ENCODE data around the gene KRTAP5-4.
"Not testable (repeated sequence)": the region's sequence is repeated elsewhere in the genome, so short reads cannot be mapped to it uniquely, and the experiment has no call there.

The KRTAP5-4 gene

GRCh38 chr11:1667121-1667850, 45.3 kb upstream of the KRTAP5-4 start:
- no peaks in the 10 kb centered on the region for H3K9me3 ChIP-seq (ENCODE audit: insufficient read depth, low read depth, low read length)
- H3K4me1 ChIP-seq (ENCODE audit: insufficient read depth, low read length, poor library complexity, severe bottlenecking): no peaks in the 10 kb centered on the region
- no peaks in the 10 kb centered on the region for H3K9me2 ChIP-seq (replicated peaks; ENCODE audit: low read depth, low read length)
- no peaks in the 10 kb centered on the region for H3K36me3 ChIP-seq (ENCODE audit: insufficient read depth, low read length)
- no peaks in the 10 kb centered on the region for H4K20me1 ChIP-seq (ENCODE audit: insufficient read depth, low read length, poor library complexity, severe bottlenecking)
- H3F3A ChIP-seq (ENCODE audit: low read depth): no peaks in the 10 kb centered on the region
- no peak overlapping the region for H3K9ac ChIP-seq (ENCODE audit: low read depth, low read length, poor library complexity, severe bottlenecking)
- no peak overlapping the region for H3K4me2 ChIP-seq (ENCODE audit: low read depth, low read length, poor library complexity, severe bottlenecking)
- TF ChIP-seq EZH2phosphoT487 (IDR thresholded peaks at IDR 0.05; ENCODE audit: borderline replicate concordance): no peak
- TF ChIP-seq CTCF (conservative IDR thresholded peaks at IDR 0.05; ENCODE audit: low read length): no peak
- H3K79me2 ChIP-seq (ENCODE audit: insufficient read depth, low read length): no peaks in the 10 kb centered on the region
- H2AFZ ChIP-seq (ENCODE audit: low read length): no peak overlapping the region
- H3K4me3 ChIP-seq (ENCODE audit: low read length, poor library complexity, severe bottlenecking): no peak overlapping the region
- H3K27me3 ChIP-seq (ENCODE audit: insufficient read depth, low read length, poor library complexity, severe bottlenecking): peaks cover 13% of the 10 kb centered on the region

DNA sequence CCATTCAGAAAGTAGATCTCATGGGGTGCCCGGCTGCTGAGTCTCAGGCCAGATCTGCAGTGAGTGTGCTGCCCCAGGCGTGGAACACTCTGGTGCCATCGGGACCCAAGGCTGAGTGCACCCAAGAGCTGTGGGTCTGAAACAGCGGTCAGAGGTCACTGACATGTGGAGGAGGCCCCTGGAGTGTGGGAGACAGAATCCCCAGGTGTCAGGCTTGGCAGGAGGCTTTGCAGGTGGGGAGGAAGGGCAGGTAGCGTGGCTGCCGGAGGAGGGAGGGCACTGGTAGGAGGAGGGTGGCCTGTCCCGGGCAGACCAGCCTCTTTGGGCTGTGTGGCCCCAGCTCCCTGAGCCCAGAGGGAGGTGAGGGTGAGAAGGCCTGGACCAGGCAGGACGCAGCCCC, 43.4 kb upstream of the KRTAP5-4 start:
- H3K4me1 ChIP-seq (ENCODE audit: insufficient read depth, low read length, poor library complexity, severe bottlenecking): no peaks in the 10 kb centered on the region
- H3K9me2 ChIP-seq (replicated peaks; ENCODE audit: low read depth, low read length): no peaks in the 10 kb centered on the region
- H3K79me2 ChIP-seq (ENCODE audit: insufficient read depth, low read length): no peaks in the 10 kb centered on the region
- H3K27me3 ChIP-seq (ENCODE audit: insufficient read depth, low read length, poor library complexity, severe bottlenecking): peaks cover 13% of the 10 kb centered on the region
- H3K9me3 ChIP-seq (ENCODE audit: insufficient read depth, low read depth, low read length): no peaks in the 10 kb centered on the region
- no peak overlapping the region for H3K4me3 ChIP-seq (ENCODE audit: low read length, poor library complexity, severe bottlenecking)
- H2AFZ ChIP-seq (ENCODE audit: low read length): no peak overlapping the region
- H3K36me3 ChIP-seq (ENCODE audit: insufficient read depth, low read length): no peaks in the 10 kb centered on the region
- no peaks in the 10 kb centered on the region for H4K20me1 ChIP-seq (ENCODE audit: insufficient read depth, low read length, poor library complexity, severe bottlenecking)
- H3F3A ChIP-seq (ENCODE audit: low read depth): no peaks in the 10 kb centered on the region
- H3K9ac ChIP-seq (ENCODE audit: low read depth, low read length, poor library complexity, severe bottlenecking): no peak overlapping the region
- no peak for TF ChIP-seq CTCF (conservative IDR thresholded peaks at IDR 0.05; ENCODE audit: low read length)
- TF ChIP-seq EZH2phosphoT487 (IDR thresholded peaks at IDR 0.05; ENCODE audit: borderline replicate concordance): no peak
- no peak overlapping the region for H3K4me2 ChIP-seq (ENCODE audit: low read depth, low read length, poor library complexity, severe bottlenecking)

DNA sequence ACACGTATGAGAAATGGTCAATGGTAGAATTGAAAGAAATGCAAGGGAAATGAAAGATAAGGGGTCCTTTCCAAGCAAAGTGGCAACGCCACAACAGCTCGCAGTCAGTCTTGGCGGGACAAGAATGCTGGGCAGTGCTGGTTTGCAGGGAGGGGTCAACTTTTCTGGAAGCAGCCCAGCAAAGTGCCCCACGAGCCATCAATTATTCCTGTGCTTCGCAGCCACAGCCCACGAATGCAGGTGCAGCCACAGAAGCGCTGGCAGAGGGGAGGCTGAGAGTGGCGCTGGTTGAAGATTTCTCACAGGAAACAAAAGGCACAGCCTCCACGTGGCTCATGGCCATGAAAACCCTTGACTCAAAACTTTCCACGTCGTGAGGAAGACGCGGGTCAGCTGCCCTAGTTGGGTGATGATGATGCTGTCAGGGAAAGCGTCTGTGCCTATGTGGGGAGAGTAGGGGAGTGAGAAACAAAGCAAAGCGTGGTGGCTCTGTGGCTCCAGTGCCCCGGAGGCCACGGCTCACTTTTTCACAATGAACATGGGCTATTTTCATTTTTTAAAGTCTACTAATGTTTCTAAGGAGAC, 40.9 kb upstream of the KRTAP5-4 start:
- not testable (repeated sequence) for H4K20me1 ChIP-seq (ENCODE audit: insufficient read depth, low read length, poor library complexity, severe bottlenecking); H3K4me1 ChIP-seq (ENCODE audit: insufficient read depth, low read length, poor library complexity, severe bottlenecking); H3F3A ChIP-seq (ENCODE audit: low read depth); H3K4me3 ChIP-seq (ENCODE audit: low read length, poor library complexity, severe bottlenecking); H3K79me2 ChIP-seq (ENCODE audit: insufficient read depth, low read length); H3K4me2 ChIP-seq (ENCODE audit: low read depth, low read length, poor library complexity, severe bottlenecking); H3K9ac ChIP-seq (ENCODE audit: low read depth, low read length, poor library complexity, severe bottlenecking); H2AFZ ChIP-seq (ENCODE audit: low read length); H3K9me3 ChIP-seq (ENCODE audit: insufficient read depth, low read depth, low read length); H3K36me3 ChIP-seq (ENCODE audit: insufficient read depth, low read length); H3K9me2 ChIP-seq (replicated peaks; ENCODE audit: low read depth, low read length)
- H3K27me3 ChIP-seq (ENCODE audit: insufficient read depth, low read length, poor library complexity, severe bottlenecking): peaks cover 13% of the 10 kb centered on the region

- H3K36me3 ChIP-seq (ENCODE audit: insufficient read depth, low read length); H3K4me2 ChIP-seq (ENCODE audit: low read depth, low read length, poor library complexity, severe bottlenecking); H4K20me1 ChIP-seq (ENCODE audit: insufficient read depth, low read length, poor library complexity, severe bottlenecking); H3K9me2 ChIP-seq (replicated peaks; ENCODE audit: low read depth, low read length); H3K4me1 ChIP-seq (ENCODE audit: insufficient read depth, low read length, poor library complexity, severe bottlenecking); H3F3A ChIP-seq (ENCODE audit: low read depth); H3K9ac ChIP-seq (ENCODE audit: low read depth, low read length, poor library complexity, severe bottlenecking); H3K4me3 ChIP-seq (ENCODE audit: low read length, poor library complexity, severe bottlenecking); H3K79me2 ChIP-seq (ENCODE audit: insufficient read depth, low read length); H3K9me3 ChIP-seq (ENCODE audit: insufficient read depth, low read depth, low read length); H2AFZ ChIP-seq (ENCODE audit: low read length); H3K27me3 ChIP-seq (ENCODE audit: insufficient read depth, low read length, poor library complexity, severe bottlenecking): not testable (repeated sequence)
These were observed 39.7 kb upstream of the KRTAP5-4 start for GRCh38 chr11:1661454-1662269.
